HUES6 (cell line): ENCODE results near the gene PRRT3.

Experiments used
- H3K27ac ChIP-seq: 2 replicates; pipeline ENCODE4 v1.7.0; 2013; ENCODE audit warnings: low read depth, mild to moderate bottlenecking, low read length, inconsistent platforms
- H3K27me3 ChIP-seq: 2 replicates; pipeline ENCODE4 v1.6.1; 2013; ENCODE audit warnings: low read length; ENCODE audit not compliant: control insufficient read depth, insufficient read depth
- H3K36me3 ChIP-seq: 2 replicates; pipeline ENCODE4 v1.6.1; 2013; ENCODE audit warnings: low read length; ENCODE audit not compliant: control insufficient read depth, insufficient read depth
- H3K4me1 ChIP-seq: 2 replicates; pipeline ENCODE4 v1.6.1; 2013; ENCODE audit warnings: low read length; ENCODE audit not compliant: control insufficient read depth, insufficient read depth
- H3K4me3 ChIP-seq: 2 replicates; pipeline ENCODE4 v1.5.1; 2013; ENCODE audit warnings: low read depth, low read length
- H3K9ac ChIP-seq: one replicate; pipeline ENCODE4 v1.6.1; 2013; ENCODE audit warnings: mild to moderate bottlenecking, low read length
- H3K9me3 ChIP-seq: 2 replicates; pipeline ENCODE4 v1.6.1; 2013; ENCODE audit warnings: low read depth, low read length; ENCODE audit not compliant: control insufficient read depth, insufficient read depth

Gene PRRT3

GRCh38 chr3:9951962-9952805 is at the start of gene PRRT3:
TSS of gene PRRT3 (minus strand) at chr3:9952408. CDS start at chr3:9950115, 2,293 bp downstream.
- peaks cover 25% of the 10 kb centered on the region for H3K4me1 ChIP-seq
- peak within 1 kb of the TSS; percentile 96 for H3K4me3 ChIP-seq
- no peaks in the 10 kb centered on the region for H3K9me3 ChIP-seq
- H3K27me3 ChIP-seq = no peaks in the 10 kb centered on the region; the same call in 1 of the 2 replicates
- H3K36me3 ChIP-seq = 0 out of 2 replicates have a peak, but pooled peaks cover 6% of the 10 kb centered on the region
- no peak within 1 kb of the TSS for H3K27ac ChIP-seq
- peak within 1 kb of the TSS; percentile 47 for H3K9ac ChIP-seq

- Histone ChIP-seq H3K9ac (no peak overlapping the region), H3K4me3 (no peak overlapping the region), H3K27ac (no peak overlapping the region), H3K27me3 (no peaks in the 10 kb centered on the region), H3K4me1 (no peaks in the 10 kb centered on the region), H3K36me3 (peaks cover 60% of the 10 kb centered on the region), H3K9me3 (no peaks in the 10 kb centered on the region)
Measured at GRCh38 chr3:10000686-10001085, 48.5 kb upstream of the PRRT3 start.

GRCh38 chr3:9994086-9994844 is 42.1 kb upstream of the PRRT3 start:
- no peak overlapping the region for H3K4me3 ChIP-seq
- H3K27me3 ChIP-seq = no peaks in the 10 kb centered on the region
- H3K9me3 ChIP-seq = no peaks in the 10 kb centered on the region
- no peak overlapping the region for H3K9ac ChIP-seq
- H3K27ac ChIP-seq = no peak overlapping the region
- no peaks in the 10 kb centered on the region for H3K4me1 ChIP-seq
- peaks cover 41% of the 10 kb centered on the region for H3K36me3 ChIP-seq

GRCh38 chr3:9986230-9986725 is 34.1 kb upstream of the PRRT3 start:
- Histone ChIP-seq H3K9ac (peak overlapping the region; percentile 87), H3K4me1 (no peaks in the 10 kb centered on the region), H3K4me3 (peak overlapping the region; percentile 81), H3K27ac (no peak overlapping the region), H3K27me3 (no peaks in the 10 kb centered on the region), H3K36me3 (peaks cover 11% of the 10 kb centered on the region), H3K9me3 (no peaks in the 10 kb centered on the region)

GRCh38 chr3:9980251-9980650 is 28.0 kb upstream of the PRRT3 start:
- no peak overlapping the region for H3K4me3 ChIP-seq
- no peak overlapping the region for H3K9ac ChIP-seq
- no peaks in the 10 kb centered on the region for H3K4me1 ChIP-seq
- H3K9me3 ChIP-seq = no peaks in the 10 kb centered on the region
- no peaks in the 10 kb centered on the region for H3K27me3 ChIP-seq
- H3K36me3 ChIP-seq = peaks cover 28% of the 10 kb centered on the region
- H3K27ac ChIP-seq = no peak overlapping the region

- Histone ChIP-seq H3K9ac (no peak overlapping the region), H3K4me1 (no peaks in the 10 kb centered on the region), H3K36me3 (peaks cover 35% of the 10 kb centered on the region), H3K27ac (no peak overlapping the region), H3K9me3 (no peaks in the 10 kb centered on the region), H3K4me3 (no peak overlapping the region), H3K27me3 (no peaks in the 10 kb centered on the region)
Measured at GRCh38 chr3:9978710-9979305, 26.6 kb upstream of the PRRT3 start.

GRCh38 chr3:9976721-9977709 is 24.8 kb upstream of the PRRT3 start:
- H3K27ac ChIP-seq = peak overlapping the region; percentile 11; the same call in 1 of the 2 replicates
- H3K9me3 ChIP-seq = no peaks in the 10 kb centered on the region
- H3K36me3 ChIP-seq = peaks cover 46% of the 10 kb centered on the region
- H3K9ac ChIP-seq = no peak overlapping the region
- no peaks in the 10 kb centered on the region for H3K4me1 ChIP-seq
- H3K27me3 ChIP-seq = no peaks in the 10 kb centered on the region
- no peak overlapping the region for H3K4me3 ChIP-seq

- peaks cover 64% of the 10 kb centered on the region for H3K36me3 ChIP-seq
- H3K9me3 ChIP-seq = no peaks in the 10 kb centered on the region
- H3K27me3 ChIP-seq = no peaks in the 10 kb centered on the region
- no peak overlapping the region for H3K9ac ChIP-seq
- H3K4me1 ChIP-seq = no peaks in the 10 kb centered on the region
- no peak overlapping the region for H3K4me3 ChIP-seq
- no peak overlapping the region for H3K27ac ChIP-seq
Measured at GRCh38 chr3:9970020-9970652, 17.9 kb upstream of the PRRT3 start.

- H3K27ac ChIP-seq = no peak overlapping the region
- peaks cover 61% of the 10 kb centered on the region for H3K36me3 ChIP-seq
- no peaks in the 10 kb centered on the region for H3K4me1 ChIP-seq
- H3K4me3 ChIP-seq = no peak overlapping the region
- H3K9ac ChIP-seq = no peak overlapping the region
- no peaks in the 10 kb centered on the region for H3K27me3 ChIP-seq
- H3K9me3 ChIP-seq = no peaks in the 10 kb centered on the region
Measured at GRCh38 chr3:9969632-9970019, 17.4 kb upstream of the PRRT3 start.

- Histone ChIP-seq H3K36me3 (peaks cover 51% of the 10 kb centered on the region), H3K9ac (no peak overlapping the region), H3K4me1 (no peaks in the 10 kb centered on the region)
Measured at GRCh38 chr3:9966841-9967240, 14.6 kb upstream of the PRRT3 start.

More at GRCh38 chr3:9966841-9967240, 14.6 kb upstream of the PRRT3 start:
- no peak overlapping the region for H3K27ac ChIP-seq
- no peaks in the 10 kb centered on the region for H3K9me3 ChIP-seq
- H3K27me3 ChIP-seq = no peaks in the 10 kb centered on the region
- H3K4me3 ChIP-seq = no peak overlapping the region
